Measurements from ENCODE around the gene DNTT. TPM values are rescaled to one million over a fixed set of nuclear protein-coding genes. Genes with fewer than 3 reads are reported as not detected.
A peak's percentile ranks its signal among the peaks of the same experiment; 100 is the strongest.

Gene DNTT
- total RNA-seq, 1 experiment from 2014 or later: not detected

DNA sequence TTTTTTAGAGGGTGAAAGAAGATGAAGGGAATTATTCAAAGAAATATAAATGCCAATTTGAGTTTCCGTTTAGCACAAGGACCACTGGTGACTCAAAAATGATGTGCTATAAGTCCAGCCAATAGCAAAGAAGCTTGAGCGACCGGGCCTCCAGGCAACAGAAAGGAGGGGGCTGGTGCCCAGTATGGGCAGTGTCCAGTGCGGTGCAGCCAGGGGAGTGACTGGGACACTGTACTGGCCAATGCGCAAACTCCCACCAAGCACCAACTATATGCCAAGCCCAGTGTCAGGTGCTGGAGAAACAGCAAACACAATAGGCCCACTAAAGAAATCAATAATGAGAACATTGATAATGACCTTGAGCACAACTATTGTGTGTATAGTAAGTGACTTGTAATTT, 64.7 kb downstream of the DNTT start:
- Histone ChIP-seq H3K4me3 (ENCODE audit: low read depth, low read length) (no peak overlapping the region), H3K4me1 (peaks cover 10% of the 10 kb centered on the region; the same call in 1 of the 2 replicates), H3K36me3 (ENCODE audit: control insufficient read depth, insufficient read depth, low read length) (no peaks in the 10 kb centered on the region), H3K9me3 (no peaks in the 10 kb centered on the region), H3K27me3 (replicated peaks; ENCODE audit: control insufficient read depth, insufficient read depth, low read length) (no peaks in the 10 kb centered on the region)
- no peaks in the 10 kb centered on the region for H3K27me3 Mint-ChIP-seq (ENCODE audit: insufficient read depth, unreplicated experiment)
- no peak for DNase-seq
- no peaks in the 10 kb centered on the region for H3K9me3 Mint-ChIP-seq (ENCODE audit: unreplicated experiment)
- H3K4me1 Mint-ChIP-seq (ENCODE audit: low read depth, unreplicated experiment): peaks cover 13% of the 10 kb centered on the region
- no TSS peak for BruUV-seq (replicated peaks)
- ChIA-PET POLR2A (no interaction called here), CTCF (no interaction called here)
- intact Hi-C loops (cut with micrococcal nuclease; ENCODE audit: unreplicated experiment): no loop called here
- H3K27ac Mint-ChIP-seq (ENCODE audit: unreplicated experiment): no peak overlapping the region
- TF ChIP-seq, protein P1, sequence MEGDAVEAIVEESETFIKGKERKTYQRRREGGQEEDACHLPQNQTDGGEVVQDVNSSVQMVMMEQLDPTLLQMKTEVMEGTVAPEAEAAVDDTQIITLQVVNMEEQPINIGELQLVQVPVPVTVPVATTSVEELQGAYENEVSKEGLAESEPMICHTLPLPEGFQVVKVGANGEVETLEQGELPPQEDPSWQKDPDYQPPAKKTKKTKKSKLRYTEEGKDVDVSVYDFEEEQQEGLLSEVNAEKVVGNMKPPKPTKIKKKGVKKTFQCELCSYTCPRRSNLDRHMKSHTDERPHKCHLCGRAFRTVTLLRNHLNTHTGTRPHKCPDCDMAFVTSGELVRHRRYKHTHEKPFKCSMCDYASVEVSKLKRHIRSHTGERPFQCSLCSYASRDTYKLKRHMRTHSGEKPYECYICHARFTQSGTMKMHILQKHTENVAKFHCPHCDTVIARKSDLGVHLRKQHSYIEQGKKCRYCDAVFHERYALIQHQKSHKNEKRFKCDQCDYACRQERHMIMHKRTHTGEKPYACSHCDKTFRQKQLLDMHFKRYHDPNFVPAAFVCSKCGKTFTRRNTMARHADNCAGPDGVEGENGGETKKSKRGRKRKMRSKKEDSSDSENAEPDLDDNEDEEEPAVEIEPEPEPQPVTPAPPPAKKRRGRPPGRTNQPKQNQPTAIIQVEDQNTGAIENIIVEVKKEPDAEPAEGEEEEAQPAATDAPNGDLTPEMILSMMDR (IDR thresholded peaks at IDR 0.05; ENCODE audit: insufficient read depth in 1 of 2, low read depth in 1 of 2, low read length in 1 of 2, severe bottlenecking in 1 of 2, unreplicated experiment in 1 of 2): no peak
- H3K36me3 Mint-ChIP-seq (ENCODE audit: insufficient read depth, unreplicated experiment): no peaks in the 10 kb centered on the region
- H3K4me3 Mint-ChIP-seq (ENCODE audit: unreplicated experiment): no peak overlapping the region

DNA sequence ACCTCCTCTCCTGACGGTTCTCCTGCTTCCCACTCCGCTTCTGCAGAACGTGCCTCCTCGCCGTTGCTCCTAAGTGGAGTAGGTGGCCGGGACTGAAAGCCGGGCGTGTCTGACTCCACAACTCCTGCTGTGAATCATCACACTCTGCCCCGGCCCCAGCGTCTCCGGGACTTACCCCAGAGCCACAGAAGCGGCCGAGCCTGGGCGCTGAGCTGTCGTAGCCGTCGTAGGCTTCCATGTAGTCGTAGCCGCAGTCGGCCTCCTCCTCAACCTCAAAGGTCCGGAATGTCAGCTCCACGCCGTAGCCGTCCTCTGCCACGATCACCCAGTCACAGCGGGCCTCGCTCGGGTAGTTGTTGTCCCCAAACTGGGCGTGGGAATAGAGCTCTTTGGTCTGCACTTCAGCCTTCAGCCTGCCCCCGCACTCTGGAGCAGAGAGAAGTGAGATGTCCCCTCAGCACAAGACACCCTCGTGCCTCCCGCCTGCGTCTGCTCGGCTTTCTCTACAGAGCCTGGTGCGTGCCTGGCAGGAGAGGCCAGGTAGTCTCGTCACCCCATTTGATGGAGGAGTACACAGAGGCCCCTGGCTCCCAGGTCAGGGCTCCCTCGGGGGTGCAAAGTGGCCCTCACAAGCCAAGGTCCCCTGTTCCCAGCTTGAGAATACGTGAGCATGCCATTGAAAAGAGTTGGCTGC, 65.8 kb downstream of the DNTT start:
- DNase-seq: peak; percentile 31 to 58
- BruUV-seq (replicated peaks): no TSS peak
- Histone ChIP-seq H3K27me3 (replicated peaks; ENCODE audit: control insufficient read depth, insufficient read depth, low read length) (no peaks in the 10 kb centered on the region), H3K9me3 (no peaks in the 10 kb centered on the region), H3K36me3 (ENCODE audit: control insufficient read depth, insufficient read depth, low read length) (no peaks in the 10 kb centered on the region), H3K4me3 (ENCODE audit: low read depth, low read length) (peak overlapping the region; percentile 27), H3K4me1 (peaks cover 10% of the 10 kb centered on the region; the same call in 1 of the 2 replicates)
- ChIA-PET CTCF (interaction anchor here (0.6 to 3.4 kb wide), 10 partner anchors 13 to 464 kb away, joined by 3 to 20 read pairs (median 3); partner anchors contain the start of gene TLL2), POLR2A (no interaction called here)
- TF ChIP-seq, protein P1 (IDR thresholded peaks at IDR 0.05; ENCODE audit: insufficient read depth in 1 of 2, low read depth in 1 of 2, low read length in 1 of 2, severe bottlenecking in 1 of 2, unreplicated experiment in 1 of 2): no peak
- Mint-ChIP-seq H3K9me3 (ENCODE audit: unreplicated experiment) (no peaks in the 10 kb centered on the region), H3K36me3 (ENCODE audit: insufficient read depth, unreplicated experiment) (no peaks in the 10 kb centered on the region), H3K27me3 (ENCODE audit: insufficient read depth, unreplicated experiment) (no peaks in the 10 kb centered on the region), H3K27ac (ENCODE audit: unreplicated experiment) (no peak overlapping the region), H3K4me1 (ENCODE audit: low read depth, unreplicated experiment) (peaks cover 13% of the 10 kb centered on the region), H3K4me3 (ENCODE audit: unreplicated experiment) (peak overlapping the region; percentile 58)
- intact Hi-C loops (cut with micrococcal nuclease; ENCODE audit: unreplicated experiment): no loop called here

DNA sequence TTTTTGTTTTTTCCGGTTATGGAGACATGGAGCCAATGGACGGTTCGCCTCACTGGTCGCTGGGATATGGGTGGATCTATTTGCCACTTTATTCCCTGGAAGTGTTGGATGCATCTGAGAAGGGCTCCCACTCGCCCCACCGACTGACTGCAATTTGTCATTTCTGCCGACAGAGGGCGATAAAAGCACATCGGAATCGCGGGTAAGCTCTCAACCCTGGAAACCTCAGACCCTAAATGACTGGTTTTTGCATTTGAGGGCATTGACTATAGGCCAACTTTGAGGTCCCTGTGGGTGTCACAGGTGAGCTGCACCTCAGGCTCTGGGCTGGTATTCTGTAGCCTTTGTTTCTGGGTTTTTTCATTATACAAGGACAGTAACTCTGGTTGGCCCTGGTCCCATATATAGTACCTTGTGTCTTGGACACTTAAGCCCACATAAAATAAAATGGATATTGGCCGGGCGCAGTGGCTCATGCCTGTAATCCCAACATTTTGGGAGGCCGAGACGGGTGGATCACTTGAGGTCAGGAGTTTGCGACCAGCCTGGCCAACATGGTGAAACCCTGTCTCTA, 66.4 kb downstream of the DNTT start:
- Histone ChIP-seq H3K27me3 (replicated peaks; ENCODE audit: control insufficient read depth, insufficient read depth, low read length) (no peaks in the 10 kb centered on the region), H3K4me1 (peaks cover 13% of the 10 kb centered on the region), H3K36me3 (ENCODE audit: control insufficient read depth, insufficient read depth, low read length) (no peaks in the 10 kb centered on the region), H3K4me3 (ENCODE audit: low read depth, low read length) (peak overlapping the region; percentile 27), H3K9me3 (no peaks in the 10 kb centered on the region)
- Mint-ChIP-seq H3K27me3 (ENCODE audit: insufficient read depth, unreplicated experiment) (no peaks in the 10 kb centered on the region), H3K4me3 (ENCODE audit: unreplicated experiment) (peak overlapping the region; percentile 58), H3K27ac (ENCODE audit: unreplicated experiment) (no peak overlapping the region), H3K9me3 (ENCODE audit: unreplicated experiment) (no peaks in the 10 kb centered on the region), H3K36me3 (ENCODE audit: insufficient read depth, unreplicated experiment) (no peaks in the 10 kb centered on the region), H3K4me1 (ENCODE audit: low read depth, unreplicated experiment) (peaks cover 17% of the 10 kb centered on the region)
- BruUV-seq (replicated peaks): no TSS peak
- DNase-seq: peak; percentile 66 to 69
- TF ChIP-seq, protein P1 (IDR thresholded peaks at IDR 0.05; ENCODE audit: insufficient read depth in 1 of 2, low read depth in 1 of 2, low read length in 1 of 2, severe bottlenecking in 1 of 2, unreplicated experiment in 1 of 2): peak; percentile 73 to 83
- CTCF ChIA-PET: interaction anchor here (0.6 to 3.4 kb wide), 12 partner anchors 9 to 463 kb away, joined by 3 to 20 read pairs (median 3); partner anchors contain the start of gene TLL2
- POLR2A ChIA-PET: no interaction called here
- intact Hi-C loops (cut with micrococcal nuclease; ENCODE audit: unreplicated experiment): no loop called here
